GM12891 (cell line): Measurements from ENCODE around the gene YOD1.

ENCODE experiments used
- DNase-seq: peaks from one replicate; pipeline ENCODE4 v3.0.0; 2011; ENCODE audit warnings: low spot score; ENCODE audit not compliant: insufficient read length
- FAIRE-seq: peaks from 2 replicates; lab custom pipeline; 2011; peaks lifted over from hg19 to GRCh38; lab: Jason Lieb, UNC
- PAX5 ChIP-seq: IDR thresholded peaks from 2 replicates; pipeline ENCODE4 v1.6.1; 2011; ENCODE audit warnings: low read length, moderate library complexity, mild to moderate bottlenecking; ENCODE audit not compliant: insufficient read depth, severe bottlenecking
- POLR2A ChIP-seq: IDR thresholded peaks from 2 replicates; pipeline ENCODE4 v1.6.1; 2011; ENCODE audit warnings: low read depth, low read length, control low read depth
- POLR2AphosphoS5 ChIP-seq: IDR thresholded peaks from 2 replicates; pipeline ENCODE4 v1.6.1; 2011; ENCODE audit warnings: low read depth, low read length, control low read depth
- POU2F2 ChIP-seq: IDR thresholded peaks from 2 replicates; pipeline ENCODE4 v1.6.1; 2011; ENCODE audit warnings: low read depth, mild to moderate bottlenecking, control low read depth, low read length, moderate library complexity
- SPI1 ChIP-seq: IDR thresholded peaks from 2 replicates; pipeline ENCODE4 v1.6.1; 2011; ENCODE audit warnings: low read depth, low read length, control low read depth
- TAF1 ChIP-seq: IDR thresholded peaks from 2 replicates; pipeline ENCODE4 v1.6.1; 2011; ENCODE audit warnings: low read depth, low read length, control low read depth

Gene YOD1

DNA sequence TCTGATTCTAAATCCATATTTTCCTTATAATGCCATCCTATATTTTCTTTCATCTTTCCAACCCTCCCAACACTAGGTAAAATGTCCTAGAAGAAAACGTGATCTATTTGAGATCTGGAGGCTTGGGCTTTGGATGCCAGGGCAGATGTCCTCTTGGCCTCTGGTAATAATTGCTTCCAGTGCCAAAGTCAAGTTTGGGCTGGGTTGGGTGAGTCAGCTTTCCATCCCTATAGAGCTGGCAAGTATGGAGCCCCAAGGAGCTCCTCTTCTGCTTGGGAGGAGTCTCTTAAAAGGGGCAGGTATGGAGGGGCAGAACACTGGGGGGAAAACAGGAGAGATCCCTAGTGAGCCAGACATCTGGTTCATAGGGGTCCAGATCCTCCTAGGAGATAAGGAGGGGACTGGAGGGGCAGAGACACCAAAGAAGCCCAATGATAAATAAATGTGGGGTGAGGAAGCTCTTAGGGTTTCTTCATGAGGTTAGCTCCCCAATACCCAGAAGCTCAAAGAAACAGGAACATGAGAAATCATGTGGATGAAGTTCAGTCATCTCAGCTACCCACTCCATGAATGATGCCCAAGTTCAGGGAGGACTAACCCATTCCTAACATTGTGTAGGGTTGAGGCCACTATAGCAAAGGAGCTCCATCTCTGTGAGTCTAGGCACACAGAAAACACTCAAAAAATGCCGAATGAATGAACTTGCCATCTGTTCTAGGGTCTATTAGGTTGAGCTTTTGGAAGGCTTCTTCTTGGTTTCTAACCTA is 21.9 kb downstream of the YOD1 start:
- no peak for TF ChIP-seq PAX5
- no peak for TF ChIP-seq POU2F2
- no peak for TF ChIP-seq POLR2A
- no peak for TF ChIP-seq SPI1
- TF ChIP-seq POLR2AphosphoS5: no peak
- no peak for TF ChIP-seq TAF1
- DNase-seq (no peak), FAIRE-seq (no peak)

DNA sequence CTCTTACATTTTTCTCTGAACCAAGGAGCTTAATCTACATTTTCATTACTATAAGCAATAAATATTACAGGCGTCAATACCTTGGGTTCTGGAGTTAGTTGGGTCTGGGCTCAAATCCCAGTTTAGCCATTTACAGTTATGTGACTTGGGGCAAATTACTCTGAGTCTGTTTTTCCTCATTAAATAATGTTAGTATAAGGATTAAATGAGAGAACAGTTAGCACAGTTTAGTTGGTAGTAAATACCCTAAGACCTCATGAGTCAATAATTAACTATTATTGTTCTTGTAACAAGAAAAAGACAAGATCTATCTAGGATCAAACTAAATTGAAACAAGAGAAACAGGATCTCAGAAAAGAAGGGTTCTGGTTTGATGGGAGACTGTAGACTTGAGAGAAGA is 23.1 kb downstream of the YOD1 start:
- no peak for DNase-seq

DNA sequence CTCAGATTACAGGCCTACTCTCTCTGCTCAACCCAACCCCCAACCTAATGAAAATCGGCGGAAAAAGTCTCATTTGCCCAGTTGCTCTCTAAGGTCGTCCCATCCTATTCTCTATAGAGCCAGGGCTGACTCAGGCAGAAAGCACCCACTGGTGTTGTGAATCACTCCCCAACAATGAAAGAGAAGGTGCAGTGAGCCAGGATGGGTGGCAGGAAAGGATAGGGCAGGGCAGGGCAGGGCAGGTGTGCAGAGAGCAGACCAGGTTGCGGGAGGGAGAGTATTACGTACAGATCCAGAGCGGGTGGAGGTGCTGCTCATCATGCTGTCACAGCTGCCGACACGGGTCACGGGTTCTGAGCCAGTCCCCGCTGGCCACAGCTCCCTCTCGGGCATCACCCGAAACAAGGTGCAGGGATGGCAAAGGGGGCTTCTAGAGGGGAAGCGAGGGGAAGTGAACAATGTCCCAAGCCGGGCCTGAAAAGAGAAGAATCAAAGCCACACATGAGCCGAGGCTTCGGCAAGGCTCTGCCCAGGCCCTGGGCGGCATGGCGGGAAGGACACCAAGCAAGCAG is 23.7 kb downstream of the YOD1 start:
- FAIRE-seq (no peak), DNase-seq (no peak)
- TF ChIP-seq TAF1 (no peak), POU2F2 (no peak), POLR2A (no peak), POLR2AphosphoS5 (no peak), SPI1 (no peak)

More for the DNA sequence above, 23.1 kb downstream of the YOD1 start:
- TF ChIP-seq TAF1: no peak
- no peak for TF ChIP-seq POLR2A
- no peak for TF ChIP-seq PAX5
- TF ChIP-seq SPI1: no peak
- TF ChIP-seq POLR2AphosphoS5: no peak
- no peak for TF ChIP-seq POU2F2
- no peak for FAIRE-seq

- FAIRE-seq (no peak), DNase-seq (no peak)
- TF ChIP-seq SPI1 (no peak), POLR2A (no peak), POLR2AphosphoS5 (no peak), TAF1 (no peak), PAX5 (no peak), POU2F2 (no peak)
These were observed 24.9 kb downstream of the YOD1 start for GRCh38 chr1:207026104-207026534.

DNA sequence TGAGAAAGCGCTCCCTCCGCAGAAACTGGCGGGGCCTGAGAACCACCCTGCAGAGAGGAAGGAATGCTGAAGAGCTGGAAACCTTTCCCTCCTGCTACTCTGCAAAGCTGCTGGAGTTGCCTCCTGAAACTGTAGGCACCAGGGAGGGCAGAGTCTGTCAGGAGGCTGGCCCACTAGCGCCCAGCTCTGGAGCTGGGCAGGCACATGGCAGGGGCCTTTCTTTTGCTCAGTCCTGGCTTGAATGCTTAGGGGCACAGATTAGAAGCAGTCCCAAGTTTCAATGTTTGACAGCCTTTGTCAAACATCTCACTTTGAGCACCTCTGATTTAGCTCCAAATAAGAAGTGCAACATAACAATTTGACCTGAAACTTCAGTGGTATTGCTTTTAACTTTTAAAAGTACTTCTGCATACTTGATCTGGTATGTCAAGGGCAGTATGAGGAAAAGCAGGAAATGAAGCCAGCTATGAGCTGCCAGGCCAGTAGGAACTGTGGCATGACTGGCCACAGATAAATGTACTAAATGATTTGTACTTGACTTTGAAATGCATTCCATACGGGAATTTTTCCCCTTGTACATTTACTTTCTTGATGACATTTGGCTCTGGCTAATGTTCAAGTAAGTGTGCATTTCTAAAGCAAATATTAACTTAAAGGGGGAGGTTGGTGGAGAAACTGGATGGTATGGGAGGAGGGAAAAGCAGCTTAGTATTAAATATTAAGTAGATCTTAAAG is 25.7 kb downstream of the YOD1 start:
- TF ChIP-seq POU2F2 (no peak), POLR2A (no peak), PAX5 (no peak), TAF1 (no peak)
- DNase-seq (no peak), FAIRE-seq (no peak)

DNA sequence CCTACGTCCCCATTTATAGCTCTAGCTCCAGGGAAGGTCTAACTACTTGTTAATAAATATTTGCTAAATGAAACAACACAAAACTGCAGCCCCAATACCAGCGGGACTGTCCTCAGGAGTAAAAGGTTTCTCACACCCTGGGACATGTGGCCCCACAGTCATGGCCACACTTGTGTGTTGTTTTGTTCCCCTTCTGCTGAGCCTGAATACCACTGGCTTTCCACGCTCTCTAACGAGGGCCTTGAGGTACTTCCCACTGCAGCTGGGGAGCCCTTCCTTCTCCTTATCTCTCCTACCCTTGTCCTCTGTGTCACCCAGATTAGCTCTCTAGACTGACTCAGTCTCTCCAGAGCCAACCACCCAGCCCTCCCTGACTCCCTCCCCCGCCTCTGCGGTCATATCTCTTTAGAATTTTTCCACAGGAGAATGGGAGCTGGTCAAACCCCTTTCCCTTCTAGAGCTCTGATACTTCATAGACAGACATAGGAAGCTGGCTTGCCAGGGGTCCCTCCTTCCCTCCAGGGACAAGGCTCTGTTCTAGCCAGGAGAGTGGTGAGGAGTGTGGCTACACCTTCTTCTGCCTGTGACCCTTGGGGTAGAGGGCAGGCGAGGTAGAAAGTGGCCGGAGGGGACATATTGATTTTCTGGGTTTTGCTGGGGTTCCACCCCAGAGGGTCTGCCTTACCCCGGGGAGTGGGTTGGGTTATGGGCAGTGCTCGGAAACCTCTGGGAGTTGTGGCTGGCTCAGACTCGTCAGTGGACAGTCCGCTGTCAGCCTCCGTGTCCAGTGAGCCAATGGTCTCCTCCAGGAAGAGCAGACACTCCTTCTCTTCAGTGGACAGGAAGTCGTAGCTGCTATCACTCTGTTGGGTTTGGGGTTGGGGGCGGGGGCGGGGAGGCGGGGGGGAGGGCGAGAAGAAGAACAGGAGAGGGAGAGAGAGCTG is 26.5 kb downstream of the YOD1 start:
- no peak for DNase-seq
- no peak for FAIRE-seq

DNA sequence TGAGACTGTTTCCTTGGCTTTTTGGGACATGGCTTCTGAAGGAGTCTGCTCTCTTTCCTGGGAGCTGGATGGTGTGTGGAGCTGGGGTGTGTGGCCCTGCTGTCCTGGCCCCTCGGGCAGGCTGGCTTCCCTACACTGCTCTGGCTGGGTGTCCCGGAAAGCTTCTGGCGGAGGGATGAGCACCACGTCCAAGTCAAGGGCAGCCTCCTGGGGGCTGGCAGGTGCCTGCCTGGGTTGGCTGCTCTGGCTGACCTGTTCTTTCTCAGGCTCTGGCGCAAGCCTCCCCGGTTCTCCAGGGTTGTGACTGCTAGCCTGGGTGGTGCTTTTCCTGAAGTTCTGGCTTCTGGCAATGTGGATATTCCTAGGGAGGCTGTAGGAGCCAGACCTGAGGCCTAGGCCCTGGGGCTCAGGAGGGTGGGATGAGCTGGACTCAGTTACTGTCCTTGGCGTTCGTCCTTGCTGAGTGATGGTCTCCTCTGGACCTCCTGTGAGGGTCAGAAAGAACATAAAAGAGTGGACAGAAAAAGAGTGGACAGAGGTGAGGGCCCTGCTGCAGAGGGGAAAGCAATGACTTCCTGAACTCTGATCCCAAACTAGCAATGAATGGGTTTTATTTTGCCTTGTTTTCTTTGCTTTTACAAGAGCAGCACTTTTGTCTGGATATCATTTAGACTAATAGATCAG is 27.9 kb downstream of the YOD1 start:
- no peak for DNase-seq
- no peak for FAIRE-seq
- TF ChIP-seq PAX5: no peak
- no peak for TF ChIP-seq POLR2A
- TF ChIP-seq POU2F2: no peak
- TF ChIP-seq TAF1: no peak
- TF ChIP-seq POLR2AphosphoS5: no peak
- no peak for TF ChIP-seq SPI1

More for the DNA sequence above, 26.5 kb downstream of the YOD1 start:
- TF ChIP-seq PAX5: no peak
- TF ChIP-seq POLR2A: no peak
- TF ChIP-seq POLR2AphosphoS5: no peak
- no peak for TF ChIP-seq TAF1
- TF ChIP-seq SPI1: no peak
- TF ChIP-seq POU2F2: no peak

DNA sequence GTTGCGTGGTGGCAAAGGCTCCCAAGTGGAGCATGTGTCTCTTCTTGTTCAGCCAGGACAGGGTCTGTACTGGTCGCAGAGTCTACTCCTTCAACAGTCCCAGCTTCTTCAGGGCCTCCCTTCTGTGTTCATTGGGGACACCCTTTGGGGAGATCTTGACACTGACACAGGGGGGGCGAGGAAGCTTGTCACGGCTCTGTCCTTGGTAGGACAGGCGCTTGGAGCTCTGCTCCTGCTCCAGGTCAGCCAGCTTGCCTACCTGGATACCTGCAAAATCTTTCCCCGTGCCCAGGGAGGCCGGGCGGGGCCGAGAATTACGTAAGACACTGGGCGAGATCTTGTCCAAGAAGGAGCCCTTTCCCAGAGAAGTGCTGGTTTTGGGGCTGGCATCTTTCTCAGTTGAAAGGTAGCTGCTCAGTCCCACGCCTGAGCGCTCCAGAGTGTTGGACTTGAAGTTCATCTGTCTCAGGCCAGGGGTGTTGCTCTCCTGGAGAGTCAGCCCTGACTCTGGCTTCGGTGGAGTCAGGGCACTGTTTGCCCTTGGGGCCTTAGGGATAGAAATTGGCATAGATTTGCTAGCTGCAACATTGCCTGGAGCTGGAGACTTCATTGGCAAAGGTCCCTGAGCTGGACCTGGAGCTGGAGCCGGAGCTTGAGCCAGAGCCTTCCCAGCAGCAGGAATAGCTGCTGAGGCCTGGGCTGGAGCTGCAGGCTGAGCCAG is 29.0 kb downstream of the YOD1 start:
- TF ChIP-seq SPI1 (no peak), POLR2A (no peak), POU2F2 (no peak), PAX5 (no peak), TAF1 (no peak), POLR2AphosphoS5 (no peak)
- no peak for DNase-seq
- no peak for FAIRE-seq

DNA sequence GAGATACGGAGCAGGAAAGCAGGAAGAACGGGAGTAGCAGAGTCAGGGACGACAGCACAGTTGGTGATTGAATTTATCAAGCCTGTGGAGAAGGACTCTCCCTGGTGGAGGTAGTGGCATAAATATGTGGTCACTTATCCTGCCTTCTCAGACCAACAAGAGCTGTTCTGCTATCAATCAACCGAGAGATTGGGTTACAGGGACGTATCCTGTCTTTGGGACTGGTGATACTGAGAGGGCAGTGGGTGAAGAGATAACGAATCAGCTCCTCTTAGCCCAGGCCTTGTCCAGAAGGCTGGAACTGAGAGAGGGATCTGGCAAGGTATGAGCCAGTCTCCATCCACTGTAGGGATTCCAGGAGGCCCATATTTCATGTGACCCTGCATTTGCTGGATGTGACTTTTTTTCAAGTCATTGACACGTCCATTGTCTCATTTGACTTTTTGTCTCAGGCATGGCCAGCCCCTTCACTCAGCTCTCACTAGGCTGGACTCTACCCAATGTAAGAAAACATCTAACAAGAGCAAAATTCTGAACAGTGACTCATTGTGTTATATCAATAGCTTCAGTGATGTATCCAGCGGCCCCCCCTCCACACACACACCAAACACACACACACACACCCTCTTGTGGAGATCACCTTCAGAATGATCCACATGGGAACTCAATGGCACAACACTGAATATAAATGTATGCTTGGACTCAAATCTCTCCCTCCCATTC is 29.7 kb downstream of the YOD1 start:
- FAIRE-seq: no peak
- TF ChIP-seq SPI1 (no peak), PAX5 (no peak), TAF1 (no peak), POU2F2 (no peak), POLR2AphosphoS5 (no peak), POLR2A (no peak)
- no peak for DNase-seq
